Stimulated activated CD4-positive, alpha-beta T cell treated with anti-CD3 and anti-CD28 coated beads, Interleukin-1b, Interleukin-23, amount 100 ng/mL, for 4 hours (primary cell): ENCODE measurements around the gene CAB39.

Experiments used
- DNase-seq, 2 donors: peaks; one replicate each; pipeline ENCODE4 v3.0.0-alpha.2; 2020; ENCODE audit warnings: low read depth in 2 of 2

Gene CAB39

DNA sequence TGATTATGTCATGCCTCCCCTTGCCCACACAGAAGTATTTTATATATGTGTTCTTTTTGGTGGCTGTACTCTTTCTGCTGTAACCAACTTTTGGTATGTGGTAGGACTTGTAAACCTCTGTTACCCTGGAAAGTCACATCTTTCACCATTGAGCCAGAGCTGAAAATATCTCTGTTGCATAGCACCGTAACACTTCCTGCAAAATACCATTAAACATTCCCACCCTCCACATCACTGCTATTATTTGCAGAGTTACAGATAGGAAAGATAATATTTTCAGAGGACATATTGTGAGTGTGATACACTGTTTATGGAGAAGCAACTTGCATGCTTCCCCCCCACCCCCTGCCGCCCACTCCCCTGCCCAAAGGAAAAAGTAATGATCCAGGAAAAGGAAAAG is 44.8 kb downstream of the CAB39 start:
- DNase-seq = no peak

DNA sequence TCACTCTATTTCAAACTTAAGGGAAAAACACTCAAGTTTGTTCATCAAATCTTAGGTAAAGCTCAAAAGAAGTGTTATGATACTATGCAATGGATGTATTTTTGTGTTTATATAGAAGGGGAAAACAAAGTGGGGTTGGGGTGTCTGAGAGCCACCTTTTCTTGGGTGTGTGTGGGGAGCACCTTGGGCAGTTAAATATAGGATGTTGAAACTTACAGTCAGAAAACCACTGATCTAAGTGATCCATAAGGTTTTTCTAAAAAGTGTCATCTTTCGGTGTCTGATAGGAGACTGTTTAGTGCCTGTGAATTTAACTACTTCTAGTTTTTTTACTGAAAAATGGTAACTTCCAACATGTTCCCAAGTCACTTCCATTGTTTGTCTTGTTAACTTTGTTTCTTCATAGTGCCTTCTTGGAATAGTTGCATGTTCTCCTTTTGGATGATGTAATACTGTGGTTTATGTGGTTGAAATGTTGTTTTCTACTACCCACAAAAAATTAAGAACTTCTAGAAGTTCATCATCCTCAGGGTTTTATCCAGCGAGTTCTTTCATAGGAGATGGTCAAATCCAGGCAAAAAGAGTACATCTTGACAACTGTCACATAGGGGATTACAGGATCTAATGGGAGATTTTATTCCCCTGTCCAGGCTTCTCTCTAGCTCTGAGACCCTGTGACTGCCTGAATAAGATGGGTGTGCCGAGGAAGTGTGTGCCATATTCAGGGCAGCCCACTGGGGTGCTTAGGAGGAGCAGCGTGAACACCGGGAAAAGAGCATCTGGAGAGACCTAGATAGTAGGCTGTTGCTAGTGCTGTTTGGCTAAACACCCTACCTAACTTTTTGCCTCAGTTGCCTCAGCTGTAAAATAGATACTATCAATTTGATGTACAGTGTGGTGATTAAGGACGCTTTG is 46.2 kb downstream of the CAB39 start:
- DNase-seq = no peak

DNA sequence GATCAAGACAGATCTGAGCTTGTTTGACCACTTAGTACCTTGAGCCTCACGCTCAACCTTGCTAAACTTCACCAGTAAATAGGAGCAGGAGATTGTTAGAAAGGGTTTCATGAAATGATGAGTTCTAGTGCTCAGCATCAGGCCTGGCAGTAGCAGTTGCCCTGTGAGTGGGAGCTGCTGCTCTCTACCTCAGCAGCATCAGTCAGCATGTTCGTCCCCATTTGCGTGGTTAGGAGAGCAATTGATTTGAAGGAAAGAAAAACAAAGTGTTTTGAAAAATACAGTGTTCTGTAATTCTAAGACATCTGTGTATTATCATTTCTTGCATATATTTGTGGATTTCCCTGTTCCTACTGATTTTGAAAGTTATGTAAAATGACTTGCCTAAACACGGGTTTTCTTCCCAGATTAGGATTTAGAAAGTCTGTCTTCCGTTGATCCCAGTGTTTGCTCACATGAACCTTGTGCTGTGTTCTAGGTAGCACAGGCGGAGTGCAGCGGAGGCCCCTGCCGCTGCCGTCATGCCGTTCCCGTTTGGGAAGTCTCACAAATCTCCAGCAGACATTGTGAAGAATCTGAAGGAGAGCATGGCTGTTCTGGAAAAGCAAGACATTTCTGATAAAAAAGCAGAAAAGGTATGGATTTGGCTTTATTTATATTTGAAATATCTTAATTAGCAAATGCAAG is 47.0 kb downstream of the CAB39 start:
- no peak for DNase-seq

DNA sequence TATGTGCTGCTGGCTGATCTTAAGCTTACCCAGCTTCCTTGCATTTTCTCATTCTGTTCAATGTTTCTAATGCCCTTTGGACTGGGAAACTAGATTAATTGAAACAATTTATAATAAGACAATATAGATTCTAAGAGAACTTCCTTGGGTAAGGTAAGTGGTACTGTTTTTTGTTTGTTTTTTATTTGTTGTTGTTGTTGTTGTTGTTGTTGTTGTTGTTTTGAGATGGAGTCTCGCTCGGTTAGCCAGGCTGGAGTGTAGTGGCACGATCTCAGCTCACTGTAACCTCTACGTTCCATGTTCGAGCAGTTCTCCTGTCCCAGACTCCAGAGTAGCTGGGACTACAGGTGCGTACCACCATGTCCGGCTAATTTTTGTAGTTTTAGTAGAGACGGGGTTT is 49.1 kb downstream of the CAB39 start:
- no peak for DNase-seq

DNA sequence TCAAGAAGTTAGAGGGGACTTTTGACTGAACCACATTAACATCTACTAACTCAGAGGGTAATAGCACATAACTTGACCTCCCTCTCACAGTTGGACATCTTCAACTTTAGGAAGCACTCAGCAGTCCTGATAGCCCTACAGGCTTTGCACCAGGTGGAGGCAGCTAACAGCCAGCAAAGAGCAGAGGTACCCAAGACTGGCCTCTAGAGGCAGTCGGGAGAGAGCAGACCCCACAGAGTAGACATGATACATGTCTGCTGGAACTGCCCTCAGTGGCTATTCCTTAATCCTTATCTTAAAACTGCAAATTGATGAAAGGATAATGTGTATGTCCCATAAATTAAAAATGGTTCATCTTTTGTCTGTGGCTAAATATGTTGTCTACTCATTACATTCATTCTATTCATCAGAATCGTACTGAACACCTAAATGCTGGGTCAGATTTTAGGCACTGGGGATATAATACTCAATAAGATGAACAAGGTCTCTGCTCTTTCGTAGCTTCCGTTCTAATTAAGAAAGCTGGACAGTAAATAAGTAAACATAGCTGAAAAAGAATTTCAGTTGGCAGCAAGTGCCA is 49.8 kb downstream of the CAB39 start:
- peak in 1 of 2 donors; percentile 12 for DNase-seq

DNA sequence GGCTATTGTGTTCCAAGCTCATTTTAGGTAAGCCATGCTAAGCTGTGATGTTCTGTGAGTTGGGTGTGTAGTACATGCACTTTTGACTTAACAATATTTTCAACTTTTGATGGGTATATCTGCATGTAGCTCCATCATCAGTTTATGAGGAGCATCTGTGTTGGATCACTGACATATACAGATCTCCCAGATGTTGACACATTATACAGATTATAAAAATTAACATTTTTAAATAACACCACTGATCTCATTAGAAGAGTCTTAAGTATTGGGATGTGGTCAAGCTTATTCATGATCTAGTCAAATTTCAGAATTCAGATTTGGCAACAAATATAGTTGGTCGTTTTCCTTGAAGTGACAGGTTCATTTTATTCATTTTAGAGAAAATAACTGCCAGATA is 51.7 kb downstream of the CAB39 start:
- DNase-seq = no peak

DNA sequence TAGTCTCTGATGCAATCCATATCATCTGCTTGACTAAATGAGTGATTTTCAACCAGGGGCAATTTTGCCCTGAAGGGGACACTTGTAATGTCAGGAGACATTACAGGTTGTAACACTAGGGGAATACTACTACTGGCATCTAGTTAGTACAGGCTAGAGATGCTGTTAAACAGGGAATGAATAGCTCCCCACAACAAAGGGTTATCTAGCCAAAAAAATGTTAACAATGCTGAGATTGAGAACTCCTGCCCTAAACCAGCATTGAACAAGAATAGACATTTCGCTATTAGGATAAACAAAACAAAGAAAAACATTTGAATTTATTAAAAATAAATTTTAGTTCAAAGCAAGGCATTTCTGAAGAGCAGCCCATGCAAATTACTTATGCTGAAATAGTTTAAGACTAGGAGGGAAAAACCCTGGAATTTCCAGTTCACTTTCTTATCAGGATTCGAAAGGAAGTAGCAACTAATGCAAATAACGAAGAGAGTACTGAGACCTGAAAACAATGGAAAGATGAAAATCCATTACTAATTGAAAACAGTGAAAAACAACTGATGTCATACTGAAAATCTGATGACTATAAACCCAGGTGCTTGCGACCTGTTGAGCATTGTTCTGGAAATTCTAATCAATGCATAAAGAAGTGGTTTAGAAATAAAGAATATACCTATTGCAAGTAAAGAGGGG is 53.1 kb downstream of the CAB39 start:
- DNase-seq = no peak

DNA sequence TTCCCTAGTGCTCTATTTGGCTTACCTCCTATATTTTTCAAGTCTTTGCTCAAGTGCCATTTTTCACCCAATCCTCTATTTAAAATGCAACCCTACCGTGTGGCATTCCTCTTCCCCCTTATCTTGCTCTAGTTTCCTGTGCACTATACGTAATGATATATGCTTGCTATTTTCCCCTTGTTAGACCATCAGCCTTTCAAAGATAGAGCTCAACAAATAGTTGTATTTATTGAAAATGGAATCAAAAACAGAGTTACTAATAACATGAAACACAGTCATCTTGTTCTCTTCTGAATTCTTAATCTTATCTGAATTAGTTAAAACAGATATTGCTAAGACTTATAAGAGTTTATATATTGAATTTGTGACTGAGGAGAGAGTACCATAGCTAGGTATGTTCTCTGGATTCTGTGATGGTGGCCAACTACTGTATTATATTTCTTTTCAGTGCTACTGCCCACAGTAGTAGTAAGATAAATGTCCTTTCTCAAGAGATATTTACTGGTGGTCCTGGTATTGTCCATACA is 55.3 kb downstream of the CAB39 start:
- DNase-seq = no peak

DNA sequence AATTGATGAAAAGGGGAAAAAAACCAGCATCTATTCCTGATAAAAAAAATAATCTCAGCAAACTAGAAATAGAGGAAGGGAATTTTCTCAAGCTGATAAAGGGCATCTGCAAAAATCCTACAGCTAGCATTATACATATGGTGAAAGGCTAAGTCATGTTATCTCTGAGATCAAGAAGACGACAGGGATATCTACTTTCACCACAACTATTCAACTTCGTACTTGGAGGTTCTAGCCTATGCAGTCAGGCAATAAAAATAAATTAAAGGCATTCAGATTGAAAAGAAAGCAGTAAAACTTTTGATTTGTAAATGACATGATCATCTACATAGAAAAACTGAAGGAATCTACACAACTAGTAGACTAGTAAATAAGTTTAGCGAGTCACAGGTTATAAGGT is 58.2 kb downstream of the CAB39 start:
- DNase-seq = no peak

DNA sequence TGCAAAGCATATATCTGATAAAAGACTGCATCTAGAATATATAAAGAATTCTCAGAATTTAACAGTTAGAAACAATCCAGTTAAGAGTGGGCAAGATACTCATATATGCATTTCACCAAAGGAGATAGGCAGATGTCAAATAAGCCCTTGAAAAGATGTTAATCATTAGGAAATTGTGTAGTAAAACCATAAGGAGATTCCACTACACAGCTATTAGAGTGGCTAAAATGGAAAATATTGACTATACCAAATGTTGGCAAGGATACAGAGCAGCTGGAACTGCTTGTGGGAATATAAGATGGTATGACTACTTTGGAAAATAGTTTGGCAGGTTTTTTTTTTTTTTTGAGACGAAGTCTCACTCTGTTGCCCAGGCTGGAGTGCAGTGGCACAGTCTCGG is 59.5 kb downstream of the CAB39 start:
- DNase-seq = no peak

DNA sequence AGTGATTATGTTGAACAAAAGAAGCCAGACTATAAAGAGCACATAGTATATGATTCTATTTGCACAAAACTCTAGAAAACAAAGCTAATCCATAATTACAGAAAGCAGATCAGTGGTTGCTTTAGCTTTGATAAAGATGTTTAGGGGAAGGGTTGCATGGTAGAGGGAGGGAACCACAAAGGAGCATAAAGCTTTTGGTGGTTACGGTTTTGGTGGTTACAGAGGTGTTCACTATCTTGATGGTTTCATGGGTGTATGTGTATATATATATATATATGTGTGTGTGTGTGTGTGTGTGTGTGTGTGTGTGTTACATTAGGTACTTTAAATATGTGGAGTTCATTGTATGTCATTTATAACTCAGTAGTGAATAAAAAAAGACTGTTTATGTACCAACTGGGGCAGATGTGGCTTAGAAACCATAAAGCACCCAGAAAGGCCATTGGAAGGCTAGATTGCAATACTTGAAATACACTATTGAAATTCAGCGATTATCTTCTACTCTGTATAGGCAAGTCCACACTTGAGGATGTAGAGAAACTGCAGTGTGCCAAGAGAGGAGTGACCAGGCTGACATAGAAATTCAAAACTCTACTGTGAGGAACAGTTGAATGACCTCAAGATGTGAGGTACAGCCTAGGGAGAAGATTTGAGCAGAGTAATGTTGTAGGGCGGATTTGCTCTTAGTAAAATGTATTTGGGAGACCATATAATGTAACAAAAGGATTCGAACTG is 60.6 kb downstream of the CAB39 start:
- no peak for DNase-seq

DNA sequence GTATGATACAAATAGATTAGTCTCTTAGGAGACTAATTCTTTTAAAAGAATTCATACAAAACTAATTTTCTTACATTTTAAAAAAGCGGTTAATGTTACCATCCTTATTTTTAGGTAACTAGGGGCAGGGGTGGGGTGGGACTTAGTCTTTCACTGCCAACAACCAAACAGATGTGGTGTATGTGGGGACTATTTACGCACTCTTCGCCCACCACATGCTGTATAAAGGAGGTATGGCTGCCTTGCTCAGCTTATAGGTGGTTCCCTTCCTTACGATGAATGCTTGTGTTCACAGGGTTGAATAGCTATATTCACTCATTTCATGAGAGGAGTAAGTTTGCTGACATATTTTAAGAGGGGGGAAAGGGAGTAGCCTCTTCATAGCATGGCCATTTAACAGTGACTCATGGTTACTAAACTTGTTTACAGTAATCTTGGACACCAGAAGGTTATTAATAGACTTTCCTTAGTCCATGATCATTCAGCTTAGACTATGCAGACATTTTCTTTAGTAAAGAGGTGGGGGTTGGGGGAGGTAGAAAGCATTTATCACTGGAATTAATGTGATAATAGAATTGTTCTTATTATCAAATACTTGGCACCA is 61.8 kb downstream of the CAB39 start:
- DNase-seq = no peak

DNA sequence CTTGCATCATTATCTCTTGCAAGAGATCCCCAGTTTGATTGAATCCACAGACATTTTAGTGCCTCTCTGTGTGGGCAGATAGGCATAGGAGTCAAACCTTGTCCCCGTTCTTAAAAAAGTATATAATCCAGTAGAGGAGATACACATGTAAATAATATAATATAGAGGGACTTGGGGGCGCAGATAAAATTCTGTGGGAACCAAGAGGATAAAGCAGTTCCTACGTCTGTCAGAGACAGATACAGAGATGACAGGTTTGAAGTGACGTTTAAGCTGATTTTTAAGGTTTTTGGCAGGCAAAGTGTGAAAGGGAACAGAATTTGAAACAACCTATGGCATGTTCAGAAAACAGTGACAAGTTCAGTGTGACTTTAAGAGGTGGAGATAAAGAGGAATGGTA is 63.1 kb downstream of the CAB39 start:
- no peak for DNase-seq

DNA sequence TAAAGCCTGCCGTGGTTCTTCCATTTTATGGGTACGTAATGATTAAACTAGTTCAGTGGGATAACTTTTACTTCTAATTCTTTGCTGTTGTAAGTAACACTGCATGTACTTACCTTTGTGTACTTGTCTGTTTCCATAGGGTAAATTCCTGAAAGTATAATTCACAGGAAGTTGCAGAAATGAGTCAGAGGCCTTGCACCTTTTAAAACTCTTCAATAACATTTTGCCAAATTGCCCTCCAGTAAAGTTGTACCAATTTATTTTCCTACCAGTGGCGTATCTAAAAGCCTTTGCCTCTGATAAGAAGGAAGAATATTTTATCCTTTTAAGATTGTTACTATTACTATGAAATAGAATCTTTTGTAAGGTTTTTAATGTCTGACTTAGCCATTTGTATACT is 65.1 kb downstream of the CAB39 start:
- no peak for DNase-seq

DNA sequence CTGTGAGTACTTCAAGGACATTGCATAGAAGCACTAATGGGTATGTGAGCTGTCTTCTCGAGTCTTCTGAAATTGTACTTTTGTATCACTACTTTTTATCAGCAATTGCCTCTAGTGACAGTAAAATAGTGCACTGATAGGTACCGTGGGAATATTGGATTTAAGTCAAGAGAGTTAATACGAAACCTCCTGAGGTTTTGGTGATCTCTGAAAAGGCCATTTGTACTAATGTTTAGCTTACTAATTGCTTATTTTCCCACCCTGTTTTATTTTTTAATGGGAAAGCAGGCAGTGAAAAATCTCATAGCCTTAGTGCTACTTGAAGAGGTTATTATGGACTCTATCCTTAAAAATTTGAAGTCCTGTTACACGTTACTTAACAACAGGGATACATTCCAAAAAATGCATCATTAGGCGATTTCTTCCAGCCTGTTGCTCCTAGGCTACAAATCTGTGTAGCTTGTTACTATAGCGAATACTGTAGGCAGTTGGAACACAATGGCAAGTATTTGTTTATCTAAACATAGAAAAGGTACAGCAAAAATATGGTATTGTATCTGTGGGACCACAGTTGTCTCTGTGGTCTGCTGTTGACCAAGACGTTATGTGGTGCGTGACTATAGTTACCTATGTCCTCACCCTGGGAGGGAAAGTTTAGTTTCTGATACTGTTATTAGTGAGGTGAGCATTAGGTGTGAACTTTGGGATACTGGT is 65.9 kb downstream of the CAB39 start:
- DNase-seq = no peak

DNA sequence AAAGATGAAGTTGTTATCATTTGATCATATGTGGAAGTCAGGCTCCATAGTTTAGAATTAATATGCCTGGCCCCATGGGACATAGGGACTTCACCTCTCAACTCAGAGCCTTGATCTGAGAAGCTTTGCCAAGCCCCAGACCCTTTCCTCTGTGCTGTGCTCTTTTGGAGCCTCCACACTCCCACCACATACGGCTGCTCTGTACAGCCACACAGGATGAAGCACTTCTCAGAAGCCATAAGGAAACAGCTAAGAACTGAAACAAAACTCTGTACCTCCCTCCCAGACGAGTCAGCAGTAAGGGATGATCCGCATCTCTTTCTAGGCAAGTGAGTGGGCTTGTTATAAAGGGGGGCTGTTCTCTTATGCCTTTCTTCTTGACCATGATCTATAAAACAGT is 66.5 kb downstream of the CAB39 start:
- DNase-seq = no peak

DNA sequence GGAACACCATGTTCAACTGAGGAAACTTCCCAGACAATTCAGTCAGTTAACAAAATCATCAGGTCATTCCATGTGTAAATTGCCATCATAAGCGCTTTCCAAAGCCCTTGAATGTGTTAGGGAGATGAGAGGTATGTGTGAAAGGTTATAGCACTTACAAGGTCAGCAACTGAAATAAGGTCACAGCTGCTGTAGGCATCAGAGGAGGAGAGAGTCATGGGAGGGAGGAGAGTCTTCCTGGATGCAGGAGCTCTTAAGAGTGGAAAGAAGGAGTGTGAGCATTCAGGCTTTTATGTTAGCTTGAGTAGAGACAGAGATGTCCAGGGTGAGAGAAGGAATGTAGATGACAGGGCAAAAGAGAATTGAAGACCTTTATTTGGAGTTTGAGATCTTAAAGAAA is 67.0 kb downstream of the CAB39 start:
- no peak for DNase-seq

DNA sequence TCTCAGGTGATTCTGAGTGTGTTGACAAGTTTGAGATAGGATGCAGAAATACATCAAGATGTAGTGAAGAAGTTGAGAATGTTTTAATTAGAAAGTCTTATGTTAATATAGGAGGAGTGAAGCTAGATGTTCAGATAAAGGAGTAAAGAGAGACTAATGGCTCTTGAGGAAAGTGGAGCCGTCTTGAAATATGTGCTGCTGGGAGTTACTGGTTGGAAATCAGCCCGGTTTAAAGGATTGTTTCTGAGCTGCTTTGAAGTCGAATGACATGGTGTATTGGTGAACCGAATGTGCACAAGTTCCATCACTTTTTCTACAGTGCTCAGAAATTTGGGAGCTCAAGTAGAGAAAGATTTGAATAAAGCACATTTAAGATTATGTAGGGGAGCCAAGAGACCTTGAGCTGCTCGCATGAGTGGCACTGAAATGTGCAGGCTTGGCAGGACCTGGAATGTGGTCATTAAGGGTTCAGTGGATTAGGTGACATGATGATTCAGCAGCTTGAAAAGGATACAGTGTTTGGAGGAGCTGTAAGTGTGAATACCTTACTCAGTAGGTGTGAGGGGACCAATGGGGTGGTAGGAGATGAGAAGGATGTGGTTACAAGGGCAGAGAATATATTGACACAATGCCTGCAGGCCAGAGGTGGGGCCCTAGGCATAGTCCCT is 68.6 kb downstream of the CAB39 start:
- DNase-seq = no peak

DNA sequence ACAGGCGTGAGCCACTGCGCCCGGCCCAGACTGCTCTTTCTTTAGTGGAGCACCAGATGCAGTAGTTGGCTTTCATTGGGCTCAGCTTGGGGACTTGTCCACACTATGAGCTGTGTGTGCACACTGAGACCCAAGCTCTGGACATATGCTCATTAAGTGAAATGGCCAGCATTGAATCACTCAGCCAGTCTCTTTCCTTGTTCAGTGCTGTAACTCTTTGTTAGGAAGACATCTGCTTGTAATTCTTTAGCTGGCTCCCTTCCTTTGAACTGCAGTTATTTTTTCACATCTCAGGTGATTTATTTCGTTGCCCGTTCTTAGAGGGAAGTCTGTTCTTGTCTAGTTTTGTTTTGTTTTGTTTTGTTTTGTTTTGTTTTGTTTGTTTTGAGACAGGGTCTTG is 70.5 kb downstream of the CAB39 start:
- no peak for DNase-seq

DNA sequence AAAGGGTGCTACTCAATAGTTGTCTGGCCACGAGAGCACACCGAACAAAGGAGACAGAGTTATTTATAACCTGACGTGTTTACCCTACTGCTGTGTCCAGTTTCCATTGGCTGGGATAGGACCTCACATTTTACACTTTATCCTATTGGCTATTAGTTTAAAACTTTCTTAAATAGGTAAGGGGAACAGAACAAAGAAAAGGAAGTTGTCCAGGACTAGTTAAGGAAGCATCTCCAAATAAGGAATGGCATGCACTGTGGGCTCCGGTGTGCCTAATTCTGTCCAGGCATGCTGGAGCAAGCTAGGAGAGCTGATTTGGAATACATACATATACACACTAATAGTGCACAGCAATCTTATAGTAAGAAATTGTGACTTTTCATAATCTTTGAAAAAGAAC is 72.2 kb downstream of the CAB39 start:
- DNase-seq = no peak
